ENCODE results near the gene EVX1.

Gene EVX1

DNA sequence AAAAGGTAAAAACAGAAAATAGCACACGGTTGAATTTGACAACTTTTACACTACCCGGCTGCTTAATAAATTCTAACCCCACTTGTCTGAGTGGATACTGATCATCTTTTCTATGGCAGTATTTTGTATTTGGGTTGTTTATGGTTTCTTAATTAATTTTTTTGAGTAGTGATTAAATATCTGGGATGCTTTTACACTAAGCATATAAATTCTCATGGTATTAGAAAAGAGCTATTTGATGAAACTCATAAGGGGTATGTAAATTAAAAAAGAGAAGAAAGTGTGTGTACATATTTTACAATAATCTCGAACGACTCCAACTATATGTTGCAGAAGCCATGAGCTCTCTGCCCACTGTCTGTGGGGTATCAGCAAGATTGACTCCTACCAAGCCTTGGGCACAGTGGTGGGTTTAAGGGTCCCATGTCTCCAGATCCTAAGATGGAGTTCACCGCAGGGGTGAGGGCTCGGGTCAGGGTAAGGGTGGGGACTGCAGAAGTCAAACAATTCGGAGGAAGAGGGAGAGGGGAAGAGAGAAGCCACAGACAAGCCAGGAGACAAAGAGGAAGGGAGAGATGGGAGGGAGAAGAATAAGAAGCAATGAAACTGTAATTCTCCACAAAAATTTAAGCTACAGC is 35.1 kb upstream of the EVX1 start:
- H3K4me3 ChIP-seq (replicated peaks; ENCODE audit: low read depth, low read length): no peak overlapping the region
- DNase-seq (ENCODE audit: low read depth): no peak
- no peak for TF ChIP-seq CTCF (IDR thresholded peaks at IDR 0.05; ENCODE audit: low read length, missing control alignments)

GRCh38 chr7:27208998-27209397 is 33.6 kb upstream of the EVX1 start:
- no peak for DNase-seq (ENCODE audit: low read depth)
- no peak overlapping the region for H3K4me3 ChIP-seq (replicated peaks; ENCODE audit: low read depth, low read length)
- no peak for TF ChIP-seq CTCF (IDR thresholded peaks at IDR 0.05; ENCODE audit: low read length, missing control alignments)

DNA sequence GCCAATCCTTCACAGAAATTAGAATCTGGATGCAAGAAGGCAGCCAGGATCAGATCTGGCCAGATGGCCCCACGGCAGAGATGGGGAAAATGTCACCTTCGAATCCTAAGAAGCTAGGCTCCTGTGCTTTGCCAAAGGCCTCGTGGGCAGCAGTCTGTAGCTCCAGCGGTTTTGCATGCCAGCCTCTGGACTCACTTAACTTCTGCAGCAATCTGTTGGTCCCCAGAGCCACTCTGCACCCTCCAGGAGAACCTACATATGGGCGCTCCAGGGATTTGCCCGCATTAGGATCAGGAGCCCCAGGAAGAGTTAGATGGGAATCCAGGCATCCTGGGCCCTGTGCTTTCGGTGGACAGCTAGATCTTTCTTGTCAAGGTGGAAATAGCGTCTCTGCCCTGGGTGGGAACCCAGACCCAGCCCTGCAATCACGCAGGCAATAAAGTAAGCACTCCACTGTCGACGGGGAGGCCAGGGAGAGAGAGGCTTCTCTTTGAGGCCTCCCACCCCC is 32.6 kb upstream of the EVX1 start:
- no peak for DNase-seq (ENCODE audit: low read depth)
- H3K4me3 ChIP-seq (replicated peaks; ENCODE audit: low read depth, low read length): no peak overlapping the region
- TF ChIP-seq CTCF (IDR thresholded peaks at IDR 0.05; ENCODE audit: low read length, missing control alignments): no peak

DNA sequence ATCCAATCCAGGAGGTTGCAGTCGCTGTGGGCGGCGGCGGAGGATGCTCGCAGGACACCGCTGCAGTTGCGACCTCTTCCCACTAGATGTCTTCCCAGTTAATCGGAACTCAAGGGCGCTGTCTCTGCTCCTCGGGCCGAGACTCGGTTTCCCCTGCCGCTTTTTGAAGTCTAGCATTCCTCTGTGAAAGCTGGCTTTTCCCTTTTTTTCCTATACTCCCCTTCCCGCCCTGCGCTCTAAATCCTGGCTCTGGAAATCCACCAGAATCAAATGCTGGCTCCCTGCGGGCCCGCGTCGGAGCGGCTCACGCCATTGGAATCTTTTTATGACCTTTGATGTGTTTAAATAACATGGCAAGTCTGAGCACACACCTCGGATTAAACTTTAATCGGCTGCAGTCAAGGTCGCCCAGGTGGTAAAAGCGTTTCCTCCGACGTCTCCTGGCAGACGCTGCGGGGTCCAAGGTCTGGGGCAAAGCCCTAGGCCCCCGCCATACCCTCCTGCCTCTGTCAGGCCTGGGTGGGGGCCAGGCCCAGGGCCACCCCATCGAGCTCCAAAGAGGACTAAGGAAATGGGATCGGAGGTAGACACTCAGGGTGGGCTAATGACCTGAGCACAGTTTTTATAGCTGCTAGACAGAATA is 32.0 kb upstream of the EVX1 start:
- peak; percentile 49 for DNase-seq (ENCODE audit: low read depth)
- H3K4me3 ChIP-seq (replicated peaks; ENCODE audit: low read depth, low read length): peak overlapping the region; percentile 37
- TF ChIP-seq CTCF (IDR thresholded peaks at IDR 0.05; ENCODE audit: low read length, missing control alignments): peak; percentile 75

DNA sequence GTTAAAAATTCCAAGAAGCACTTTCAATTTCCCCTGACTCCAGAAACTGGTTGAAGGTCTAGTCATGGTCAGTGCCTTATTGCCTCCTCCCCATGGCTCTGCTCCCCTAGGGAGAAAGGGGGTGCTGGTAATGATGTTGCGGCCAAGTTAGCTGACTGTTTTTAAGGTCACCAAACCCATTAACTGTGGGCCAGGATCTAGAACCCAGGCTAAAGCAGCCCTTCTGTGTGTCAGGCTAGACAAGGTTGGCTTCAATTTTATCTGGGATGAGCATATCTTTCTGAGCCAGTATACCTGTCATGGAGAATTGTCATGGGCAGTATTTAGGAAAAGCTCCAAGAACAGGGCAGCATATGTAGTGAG is 31.5 kb upstream of the EVX1 start:
- no peak for DNase-seq (ENCODE audit: low read depth)
- H3K4me3 ChIP-seq (replicated peaks; ENCODE audit: low read depth, low read length): no peak overlapping the region
- TF ChIP-seq CTCF (IDR thresholded peaks at IDR 0.05; ENCODE audit: low read length, missing control alignments): no peak

DNA sequence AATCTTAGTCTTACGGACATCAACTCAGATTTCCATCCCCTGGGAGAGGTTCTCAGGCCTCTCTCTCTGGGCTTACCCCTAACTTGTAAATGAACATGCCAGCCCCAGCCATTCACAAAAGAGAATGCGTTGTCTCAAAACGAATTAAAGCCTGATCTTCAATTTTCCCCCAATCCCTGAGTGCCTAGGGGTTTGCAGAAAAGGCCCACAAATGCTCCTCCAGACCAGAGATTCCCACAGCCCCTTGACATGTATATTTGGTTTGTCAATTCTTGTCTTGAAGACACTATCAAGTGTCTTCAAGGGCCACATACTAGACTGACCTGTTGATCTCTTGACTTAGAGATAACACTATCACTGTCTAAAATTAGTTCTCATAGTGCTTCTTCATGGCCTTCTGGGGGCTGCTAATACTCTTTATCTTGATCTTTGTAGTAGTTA is 30.8 kb upstream of the EVX1 start:
- no peak for TF ChIP-seq CTCF (IDR thresholded peaks at IDR 0.05; ENCODE audit: low read length, missing control alignments)
- no peak for DNase-seq (ENCODE audit: low read depth)
- no peak overlapping the region for H3K4me3 ChIP-seq (replicated peaks; ENCODE audit: low read depth, low read length)
